ENCODE measurements around the gene ZSWIM4. TPM values are rescaled to one million over a fixed set of nuclear protein-coding genes. Genes with fewer than 3 reads are reported as not detected.

The ZSWIM4 gene
- total RNA-seq, 1 donor: 9.0 TPM

GRCh38 chr19:13875824-13876223, 80.6 kb downstream of the ZSWIM4 start:
- H2AFZ ChIP-seq (ENCODE audit: low read length): no peak overlapping the region
- peaks cover 6% of the 10 kb centered on the region for H3K4me1 ChIP-seq (ENCODE audit: insufficient read depth, low read length)
- H3K36me3 ChIP-seq (ENCODE audit: insufficient read depth, low read length): no peaks in the 10 kb centered on the region
- TF ChIP-seq CTCF (IDR thresholded peaks at IDR 0.05; ENCODE audit: extremely low read depth, low read depth, low read length): no peak
- no peak overlapping the region for H3K4me3 ChIP-seq (ENCODE audit: insufficient read depth, low read length)
- H3K4me2 ChIP-seq (ENCODE audit: insufficient read depth, low read length): no peak overlapping the region
- H3K9me3 ChIP-seq (ENCODE audit: low read depth, low read length): no peaks in the 10 kb centered on the region
- DNase-seq (ENCODE audit: insufficient read length, low spot score, missing footprints): peak; percentile 52
- H4K20me1 ChIP-seq (ENCODE audit: insufficient read depth, low read length): no peaks in the 10 kb centered on the region
- no peaks in the 10 kb centered on the region for H3K79me2 ChIP-seq (ENCODE audit: insufficient read depth, low read length)
- no peak overlapping the region for H3K27ac ChIP-seq (ENCODE audit: low read depth, low read length)
- no peaks in the 10 kb centered on the region for H3K27me3 ChIP-seq (ENCODE audit: insufficient read depth, low read length)

- Histone ChIP-seq H3K4me1 (ENCODE audit: insufficient read depth, low read length) (peaks cover 17% of the 10 kb centered on the region), H3K36me3 (ENCODE audit: insufficient read depth, low read length) (no peaks in the 10 kb centered on the region), H3K79me2 (ENCODE audit: insufficient read depth, low read length) (no peaks in the 10 kb centered on the region), H4K20me1 (ENCODE audit: insufficient read depth, low read length) (no peaks in the 10 kb centered on the region), H3K4me3 (ENCODE audit: insufficient read depth, low read length) (no peak within 1 kb of the TSS), H3K4me2 (ENCODE audit: insufficient read depth, low read length) (no peak within 1 kb of the TSS), H3K27ac (ENCODE audit: low read depth, low read length) (no peak within 1 kb of the TSS), H3K9me3 (ENCODE audit: low read depth, low read length) (no peaks in the 10 kb centered on the region), H3K27me3 (ENCODE audit: insufficient read depth, low read length) (no peaks in the 10 kb centered on the region), H2AFZ (ENCODE audit: low read length) (no peak within 1 kb of the TSS)
- DNase-seq (ENCODE audit: insufficient read length, low spot score, missing footprints): peak; percentile 66
- TF ChIP-seq CTCF (IDR thresholded peaks at IDR 0.05; ENCODE audit: extremely low read depth, low read depth, low read length): no peak
These were observed 81.6 kb downstream of the ZSWIM4 start, which contains the start of gene NANOS3 for GRCh38 chr19:13876834-13877233. TSS of gene NANOS3 (plus strand) at chr19:13877134. CDS start at chr19:13877249, 115 bp downstream.

- DNase-seq (ENCODE audit: insufficient read length, low spot score, missing footprints): peak; percentile 23
- Histone ChIP-seq H3K27me3 (ENCODE audit: insufficient read depth, low read length) (no peaks in the 10 kb centered on the region), H3K4me3 (ENCODE audit: insufficient read depth, low read length) (no peak overlapping the region), H2AFZ (ENCODE audit: low read length) (no peak overlapping the region), H3K79me2 (ENCODE audit: insufficient read depth, low read length) (no peaks in the 10 kb centered on the region), H4K20me1 (ENCODE audit: insufficient read depth, low read length) (no peaks in the 10 kb centered on the region), H3K27ac (ENCODE audit: low read depth, low read length) (no peak overlapping the region), H3K9me3 (ENCODE audit: low read depth, low read length) (no peaks in the 10 kb centered on the region), H3K36me3 (ENCODE audit: insufficient read depth, low read length) (no peaks in the 10 kb centered on the region), H3K4me2 (ENCODE audit: insufficient read depth, low read length) (no peak overlapping the region), H3K4me1 (ENCODE audit: insufficient read depth, low read length) (peaks cover 20% of the 10 kb centered on the region)
- no peak for TF ChIP-seq CTCF (IDR thresholded peaks at IDR 0.05; ENCODE audit: extremely low read depth, low read depth, low read length)
These were observed 82.1 kb downstream of the ZSWIM4 start for GRCh38 chr19:13877303-13877702.

- Histone ChIP-seq H3K27ac (ENCODE audit: low read depth, low read length) (peak overlapping the region; percentile 70), H3K4me3 (ENCODE audit: insufficient read depth, low read length) (peak overlapping the region; percentile 59), H3K9me3 (ENCODE audit: low read depth, low read length) (no peaks in the 10 kb centered on the region), H3K4me1 (ENCODE audit: insufficient read depth, low read length) (peaks cover 20% of the 10 kb centered on the region), H3K36me3 (ENCODE audit: insufficient read depth, low read length) (no peaks in the 10 kb centered on the region), H2AFZ (ENCODE audit: low read length) (peak overlapping the region; percentile 87), H3K79me2 (ENCODE audit: insufficient read depth, low read length) (no peaks in the 10 kb centered on the region), H3K4me2 (ENCODE audit: insufficient read depth, low read length) (peak overlapping the region; percentile 88), H3K27me3 (ENCODE audit: insufficient read depth, low read length) (no peaks in the 10 kb centered on the region), H4K20me1 (ENCODE audit: insufficient read depth, low read length) (no peaks in the 10 kb centered on the region)
- DNase-seq (ENCODE audit: insufficient read length, low spot score, missing footprints): peak; percentile 100
- peak; percentile 98 for TF ChIP-seq CTCF (IDR thresholded peaks at IDR 0.05; ENCODE audit: extremely low read depth, low read depth, low read length)
These were observed 85.1 kb downstream of the ZSWIM4 start for GRCh38 chr19:13880059-13881043.

Data from osteoblast (primary cell).